ENCODE measurements around the gene KREMEN1. TPM values are rescaled to one million over a fixed set of nuclear protein-coding genes. Genes with fewer than 3 reads are reported as not detected.

The KREMEN1 gene
- total and polyA plus RNA-seq, 2 of the 4 experiments (the other 2 are of a cell fraction), result 2.9 to 4.6 TPM

- no peak for TF ChIP-seq FOS (IDR thresholded peaks at IDR 0.05; ENCODE audit: low read depth, low read length)
- no peak for TF ChIP-seq RAD21 (IDR thresholded peaks at IDR 0.05; ENCODE audit: low read length)
- no peak for TF ChIP-seq MAFK (IDR thresholded peaks at IDR 0.05; ENCODE audit: low read depth, low read length)
- no peak for TF ChIP-seq CTCF (conservative IDR thresholded peaks at IDR 0.05; ENCODE audit: low read depth, low read length)
- no peak for TF ChIP-seq MAZ (IDR thresholded peaks at IDR 0.05; ENCODE audit: borderline replicate concordance, low read depth, low read length)
- TF ChIP-seq RCOR1 (IDR thresholded peaks at IDR 0.05; ENCODE audit: insufficient replicate concordance, low read length), result no peak
- no peak for TF ChIP-seq CEBPB (IDR thresholded peaks at IDR 0.05; ENCODE audit: low read depth, low read length)
- no peak overlapping the region for H2BK15ac ChIP-seq (ENCODE audit: low read depth, low read length)
- intact Hi-C loops (cut with micrococcal nuclease) (no loop called here), in situ Hi-C loops (cut with MboI; ENCODE audit: low sequenced_read_pairs) (no loop called here), dilution Hi-C loops (cut with HindIII; ENCODE audit: low sequenced_read_pairs, unreplicated experiment) (no loop called here)
- no peak overlapping the region for H3K4me2 ChIP-seq (ENCODE audit: low read depth, low read length)
- no peaks in the 10 kb centered on the region for H3K4me1 ChIP-seq (ENCODE audit: control insufficient read depth, insufficient read depth, low read length)
- H2AFZ ChIP-seq (replicated peaks; ENCODE audit: low read length, poor library complexity), result no peak overlapping the region
- H3K23ac ChIP-seq (ENCODE audit: low read depth, low read length), result no peak overlapping the region
- no peak overlapping the region for H4K91ac ChIP-seq (ENCODE audit: insufficient read depth, low read depth, low read length)
- CTCF ChIA-PET, result no interaction called here
- H3K27ac ChIP-seq (ENCODE audit: insufficient read depth, low read length), result no peak overlapping the region
- no TSS peak for BruUV-seq (replicated peaks)
- no peak overlapping the region for H2BK120ac ChIP-seq (ENCODE audit: low read depth, low read length)
- H3K27me3 ChIP-seq (ENCODE audit: control insufficient read depth, insufficient read depth, low read length), result peaks cover 7% of the 10 kb centered on the region; the same call in 1 of the 2 replicates
- no peak overlapping the region for H4K8ac ChIP-seq (ENCODE audit: low read depth in 2 of 2, low read length in 2 of 2)
- POLR2A ChIA-PET (ENCODE audit: unreplicated experiment), result no interaction called here
- H4K20me1 ChIP-seq (ENCODE audit: insufficient read depth, low read length), result no peaks in the 10 kb centered on the region
- H3K9me1 ChIP-seq (ENCODE audit: insufficient read depth, low read length), result no peaks in the 10 kb centered on the region
- no peak overlapping the region for H3K56ac ChIP-seq (ENCODE audit: extremely low read depth, insufficient read depth, low read length)
- H2AK5ac ChIP-seq (ENCODE audit: low read depth, low read length), result no peak overlapping the region
- no peaks in the 10 kb centered on the region for H3K9me3 ChIP-seq (ENCODE audit: control insufficient read depth, insufficient read depth, low read length)
- H3K36me3 ChIP-seq (ENCODE audit: control insufficient read depth, insufficient read depth, low read length), result no peaks in the 10 kb centered on the region
- DNase-seq, result no peak
- 80% methylated on average over 1 of the region's 2 CpGs; no CpG with 5 or more reads in 1 of the 2 experiments for WGBS, 2 experiments (ENCODE audit: extremely low coverage in 2 of 2, insufficient read length in 1 of 2)
- H3K4ac ChIP-seq (ENCODE audit: low read depth, low read length), result no peak overlapping the region
- H3K18ac ChIP-seq (ENCODE audit: low read depth, low read length), result no peak overlapping the region
- no peak for ATAC-seq (ENCODE audit: low read depth)
- H3K4me3 ChIP-seq (ENCODE audit: insufficient read depth, low read depth, low read length), result no peak overlapping the region
- no peak overlapping the region for H3K9ac ChIP-seq (ENCODE audit: low read depth, low read length)
- H2BK20ac ChIP-seq (ENCODE audit: low read depth, low read length), result no peak overlapping the region
- H3K14ac ChIP-seq (replicated peaks; ENCODE audit: low read depth, low read length), result no peak overlapping the region
- H4K5ac ChIP-seq (ENCODE audit: low read depth, low read length), result no peak overlapping the region
- H2BK5ac ChIP-seq (ENCODE audit: low read depth, low read length, poor library complexity, severe bottlenecking), result no peak overlapping the region
- H3K79me1 ChIP-seq (ENCODE audit: low read depth in 1 of 2, low read length in 2 of 2), result no peaks in the 10 kb centered on the region
- no peak overlapping the region for H2AK9ac ChIP-seq (replicated peaks; ENCODE audit: low read depth, low read length, poor library complexity)
Measured at GRCh38 chr22:29194184-29194583, 121.3 kb downstream of the KREMEN1 start.
